MCF 10A (cell line): ENCODE results near the gene DICER1. TPM values are rescaled to one million over a fixed set of nuclear protein-coding genes. Genes with fewer than 3 reads are reported as not detected.

ENCODE experiments used
- BruUV-seq: library from RNA; stranded (reverse); fragments of 400-500 nt; replicated peaks from 2 replicates; lab custom pipeline; 2021; lab: Mats Ljungman, UMichigan
- CTCF ChIA-PET: fragments of 300-600 bp; sonication (Branson Sonifier 250); formaldehyde crosslinking; extraction: SDS; loops from one replicate; lab custom pipeline; 2021; ENCODE audit warnings: antibody characterized with exemption, inconsistent platforms; lab: Yijun Ruan, JAX
- POLR2A ChIA-PET: fragments of 300-600, 350-650 bp; sonication (Branson Sonifier 250); formaldehyde crosslinking; extraction: SDS; loops from one replicate; lab custom pipeline; 2020; ENCODE audit warnings: antibody characterized with exemption, inconsistent platforms; lab: Yijun Ruan, JAX
- DNase-seq: peaks from one replicate; pipeline ENCODE4 v3.0.0-alpha.2; 2018; ENCODE audit not compliant: unreplicated experiment
- H3K27ac Mint-ChIP-seq: one replicate; pipeline ENCODE4 v1.8.0; 2022; ENCODE audit warnings: mild to moderate bottlenecking, low read depth, mixed read lengths; ENCODE audit not compliant: unreplicated experiment
- H3K27me3 Mint-ChIP-seq: one replicate; pipeline ENCODE4 v1.8.0; 2022; ENCODE audit warnings: mixed read lengths; ENCODE audit not compliant: insufficient read depth, unreplicated experiment
- H3K36me3 Mint-ChIP-seq: one replicate; pipeline ENCODE4 v1.8.0; 2022; ENCODE audit warnings: mild to moderate bottlenecking, moderate library complexity, mixed read lengths; ENCODE audit not compliant: insufficient read depth, unreplicated experiment
- H3K4me1 Mint-ChIP-seq: one replicate; pipeline ENCODE4 v1.8.0; 2022; ENCODE audit warnings: mixed read lengths; ENCODE audit not compliant: insufficient read depth, unreplicated experiment
- H3K4me3 Mint-ChIP-seq: one replicate; pipeline ENCODE4 v1.8.0; 2022; ENCODE audit warnings: mild to moderate bottlenecking, moderate library complexity, mixed read lengths; ENCODE audit not compliant: unreplicated experiment
- H3K9me3 Mint-ChIP-seq: one replicate; pipeline ENCODE4 v1.8.0; 2022; ENCODE audit warnings: mixed read lengths; ENCODE audit not compliant: unreplicated experiment
- CTCF ChIP-seq: fragments of 200-600 bp; IDR thresholded peaks from one replicate; pipeline ENCODE4 v1.8.0; 2022; ENCODE audit warnings: antibody characterized with exemption, mild to moderate bottlenecking; ENCODE audit not compliant: unreplicated experiment
- intact Hi-C: fragments of 100-400 bp; cut with micrococcal nuclease; formaldehyde crosslinking; loops from 2 replicates; pipeline ENCODE4 v1.14.1; 2022
- total RNA-seq: library from RNA; stranded (reverse); gene quantifications from 2 replicates; pipeline ENCODE4 v1.2.3, GENCODE V29; 2022

The DICER1 gene
- total RNA-seq, 1 experiment from 2014 or later, result 35.6 TPM

- no TSS peak for BruUV-seq
- DNase-seq, result no peak
- intact Hi-C loops, result loop anchor here (5.0 kb wide), 1 partner anchor 104 kb away; no protein-coding TSS in a partner anchor
- POLR2A ChIA-PET, result interaction anchor here (0.6 to 0.9 kb wide), 2 partner anchors 405 to 622 kb away, joined by 3 to 4 read pairs; no protein-coding TSS in a partner anchor
- TF ChIP-seq CTCF, result no peak
- Mint-ChIP-seq H3K27ac (no peak overlapping the region), H3K4me3 (no peak overlapping the region), H3K36me3 (peaks cover 61% of the 10 kb centered on the region), H3K4me1 (peaks cover 6% of the 10 kb centered on the region), H3K27me3 (no peaks in the 10 kb centered on the region), H3K9me3 (no peaks in the 10 kb centered on the region)
- CTCF ChIA-PET, result interaction anchor here (0.6 to 2.1 kb wide), 4 partner anchors 23 to 408 kb away, joined by 3 to 10 read pairs (median 6); no protein-coding TSS in a partner anchor
These were observed 60.9 kb downstream of the DICER1 start for GRCh38 chr14:95096476-95096875.

- H3K4me3 Mint-ChIP-seq, result no peak overlapping the region
- intact Hi-C loops, result loop anchor here (5.0 kb wide), 1 partner anchor 104 kb away; no protein-coding TSS in a partner anchor
- no peak overlapping the region for H3K27ac Mint-ChIP-seq
- no peaks in the 10 kb centered on the region for H3K27me3 Mint-ChIP-seq
- ChIA-PET POLR2A (no interaction called here), CTCF (interaction anchor here (0.6 to 2.1 kb wide), 5 partner anchors 24 to 407 kb away, joined by 3 to 10 read pairs (median 3); no protein-coding TSS in a partner anchor)
- no TSS peak for BruUV-seq
- no peaks in the 10 kb centered on the region for H3K9me3 Mint-ChIP-seq
- H3K4me1 Mint-ChIP-seq, result peaks cover 6% of the 10 kb centered on the region
- DNase-seq, result no peak
- peaks cover 66% of the 10 kb centered on the region for H3K36me3 Mint-ChIP-seq
- no peak for TF ChIP-seq CTCF
These were observed 61.3 kb downstream of the DICER1 start for GRCh38 chr14:95095996-95096395.

GRCh38 chr14:95092723-95093122 lies 64.6 kb downstream of the DICER1 start:
- peaks cover 79% of the 10 kb centered on the region for H3K36me3 Mint-ChIP-seq
- intact Hi-C loops, result no loop called here
- CTCF ChIA-PET, result interaction anchor here (0.6 to 1.6 kb wide), 4 partner anchors 339 to 431 kb away, joined by 3 read pairs; no protein-coding TSS in a partner anchor
- H3K9me3 Mint-ChIP-seq, result no peaks in the 10 kb centered on the region
- no TSS peak for BruUV-seq
- H3K4me1 Mint-ChIP-seq, result peaks cover 6% of the 10 kb centered on the region
- no peaks in the 10 kb centered on the region for H3K27me3 Mint-ChIP-seq
- no peak for DNase-seq
- POLR2A ChIA-PET, result interaction anchor here (0.7 to 1.3 kb wide), 3 partner anchors 14 to 599 kb away, joined by 3 to 4 read pairs (median 4); no protein-coding TSS in a partner anchor
- peak overlapping the region; percentile 23 for H3K27ac Mint-ChIP-seq
- no peak overlapping the region for H3K4me3 Mint-ChIP-seq
- no peak for TF ChIP-seq CTCF

- intact Hi-C loops, result no loop called here
- Mint-ChIP-seq H3K36me3 (peaks cover 89% of the 10 kb centered on the region), H3K9me3 (no peaks in the 10 kb centered on the region), H3K4me3 (no peak overlapping the region), H3K27ac (no peak overlapping the region), H3K27me3 (no peaks in the 10 kb centered on the region), H3K4me1 (no peaks in the 10 kb centered on the region)
- CTCF ChIA-PET, result no interaction called here
- no TSS peak for BruUV-seq
- TF ChIP-seq CTCF, result no peak
- DNase-seq, result no peak
- POLR2A ChIA-PET, result interaction anchor here (0.6 kb wide), 1 partner anchor 159 kb away, joined by 3 read pairs; no protein-coding TSS in a partner anchor
These were observed 65.7 kb downstream of the DICER1 start for GRCh38 chr14:95091581-95091980.
